Kidney (tissue), 14 donors: ENCODE data around the gene PRLR. TPM values are rescaled to one million over a fixed set of nuclear protein-coding genes. Genes with fewer than 3 reads are reported as not detected.

Experiments
- DNase-seq, 5 donors: peaks; one replicate each; pipeline ENCODE4 v3.0.0-alpha.2; 2013 to 2020
- FAIRE-seq: peaks from 2 replicates; lab custom pipeline; 2012; peaks lifted over from hg19 to GRCh38; lab: Jason Lieb, UNC
- H3K27ac ChIP-seq, 2 donors: one replicate each; pipeline ENCODE4 v1.7.0; 2013; ENCODE audit warnings: low read depth in 2 of 2, low read length in 2 of 2, inconsistent platforms in 1 of 2
- H3K27me3 ChIP-seq: one replicate; pipeline ENCODE4 v1.7.1; 2013; ENCODE audit warnings: low read length, inconsistent platforms; ENCODE audit not compliant: control insufficient read depth, insufficient read depth
- H3K36me3 ChIP-seq, 3 donors: one replicate each; pipeline versions ENCODE4 v1.7.0 to v1.7.1; 2013; ENCODE audit warnings: low read length in 3 of 3, control low read depth in 1 of 3, inconsistent platforms in 1 of 3; ENCODE audit not compliant: insufficient read depth in 3 of 3, control insufficient read depth in 2 of 3
- H3K4me1 ChIP-seq, 3 donors: one replicate each; pipeline versions ENCODE4 v1.7.0 to v1.7.1; 2013; ENCODE audit warnings: low read length in 3 of 3, inconsistent platforms in 1 of 3, low read depth in 1 of 3; ENCODE audit not compliant: control insufficient read depth in 2 of 3, insufficient read depth in 2 of 3
- H3K4me3 ChIP-seq, 3 donors: one replicate each; pipeline versions ENCODE4 v1.7.0 to v1.8.1; 2013; ENCODE audit warnings: low read length in 3 of 3, control low read depth in 1 of 3, inconsistent platforms in 1 of 3
- H3K9ac ChIP-seq, 3 donors: one replicate each; pipeline versions ENCODE4 v1.7.0 to v1.7.1; 2013; ENCODE audit warnings: low read length in 3 of 3, control low read depth in 1 of 3, inconsistent platforms in 1 of 3
- H3K9me3 ChIP-seq, 3 donors: one replicate each; pipeline versions ENCODE4 v1.7.0 to v1.7.1; 2013; ENCODE audit warnings: low read length in 3 of 3, control low read depth in 1 of 3, inconsistent platforms in 1 of 3; ENCODE audit not compliant: control insufficient read depth in 2 of 3, insufficient read depth in 1 of 3
- CTCF ChIP-seq: IDR thresholded peaks from 3 replicates; pipeline ENCODE4 v1.5.1; 2012; ENCODE audit warnings: mild to moderate bottlenecking, moderate library complexity, borderline replicate concordance; ENCODE audit not compliant: insufficient read depth; ENCODE audit errors: extremely low read depth
- intact Hi-C: fragments of 100-400 bp; cut with DNase I; formaldehyde crosslinking; loops from one replicate; pipeline ENCODE4 v1.11.1; 2022
- polyA plus RNA-seq: library from polyadenylated mRNA; stranded (reverse); fragments of 350-450 nt; fragmentation: Illumina TruSeq; extraction: RNeasy Lipid Tissue Mini Kit (QIAGEN cat#74804); gene quantifications from one replicate; pipeline ENCODE4 v1.2.3, GENCODE V29; 2014; ENCODE audit warnings: low read depth, low replicate concordance; ENCODE audit not compliant: insufficient read depth
- total RNA-seq: library from RNA; stranded (reverse); fragmentation: NEBNext Ultra II Directional; extraction: Animal tissue kit (Norgen Biotek cat#: 25700); gene quantifications from one replicate; pipeline ENCODE4 v1.2.1, GENCODE V29; 2021
- donor health status: control.
- donor health status: control.
- donor health status: control.
- donor health status: control.
- donor health status: control.
- donor health status: DM: yes; HTN: yes; CAD: no.
- donor health status: Normal renal cell carcinoma (clear cell type).

The PRLR gene
- total and polyA plus RNA-seq, 2 donors from 2014 or later, result 6.3 to 9.3 TPM

GRCh38 chr5:35125746-35126145, 104.5 kb downstream of the PRLR start:
- H3K4me3 ChIP-seq, result no peak overlapping the region
- H3K9me3 ChIP-seq, result no peaks in the 10 kb centered on the region
- FAIRE-seq (no peak), DNase-seq (no peak)
- no peak overlapping the region for H3K27ac ChIP-seq
- H3K9ac ChIP-seq, result no peak overlapping the region
- intact Hi-C loops, result no loop called here
- H3K4me1 ChIP-seq, result peaks cover 0 to 16% (median 4%) of the 10 kb centered on the region in 3 donors
- H3K36me3 ChIP-seq, result peaks cover 0 to 2% (median 0%) of the 10 kb centered on the region in 3 donors
- TF ChIP-seq CTCF, result no peak
- H3K27me3 ChIP-seq, result no peaks in the 10 kb centered on the region

GRCh38 chr5:35124932-35125331, 105.4 kb downstream of the PRLR start:
- H3K4me3 ChIP-seq, result no peak overlapping the region
- no peak for TF ChIP-seq CTCF
- H3K4me1 ChIP-seq, result peaks cover 0 to 11% (median 4%) of the 10 kb centered on the region in 3 donors
- no peaks in the 10 kb centered on the region for H3K27me3 ChIP-seq
- DNase-seq (no peak), FAIRE-seq (no peak)
- peaks cover 0 to 2% (median 0%) of the 10 kb centered on the region in 3 donors for H3K36me3 ChIP-seq
- H3K27ac ChIP-seq, result no peak overlapping the region
- H3K9ac ChIP-seq, result no peak overlapping the region
- intact Hi-C loops, result no loop called here
- no peaks in the 10 kb centered on the region for H3K9me3 ChIP-seq

GRCh38 chr5:35122819-35123218, 107.5 kb downstream of the PRLR start:
- no peak for TF ChIP-seq CTCF
- DNase-seq (no peak), FAIRE-seq (no peak)
- Histone ChIP-seq H3K9me3 (no peaks in the 10 kb centered on the region), H3K4me3 (no peak overlapping the region), H3K36me3 (peaks cover 0 to 2% (median 2%) of the 10 kb centered on the region in 3 donors), H3K9ac (no peak overlapping the region), H3K4me1 (no peaks in the 10 kb centered on the region), H3K27ac (no peak overlapping the region), H3K27me3 (no peaks in the 10 kb centered on the region)
- intact Hi-C loops, result no loop called here

- Histone ChIP-seq H3K4me1 (no peaks in the 10 kb centered on the region), H3K27ac (no peak overlapping the region), H3K9ac (no peak overlapping the region), H3K36me3 (peaks cover 0 to 6% (median 0%) of the 10 kb centered on the region in 3 donors), H3K4me3 (no peak overlapping the region), H3K9me3 (no peaks in the 10 kb centered on the region), H3K27me3 (no peaks in the 10 kb centered on the region)
- DNase-seq (peak in 1 of 5 donors; percentile 53), FAIRE-seq (no peak)
- intact Hi-C loops, result no loop called here
- TF ChIP-seq CTCF, result no peak
Measured at GRCh38 chr5:35120715-35121114, 109.6 kb downstream of the PRLR start.
